IgD-negative memory B cell (primary cell): ENCODE measurements around the gene KIR3DL1. TPM values are rescaled to one million over a fixed set of nuclear protein-coding genes. Genes with fewer than 3 reads are reported as not detected.
"Not testable (repeated sequence)": the region's sequence is repeated elsewhere in the genome, so short reads cannot be mapped to it uniquely, and the experiment has no call there.

ENCODE experiments used
- H3K27ac Mint-ChIP-seq, 3 donors: one replicate each; pipeline ENCODE4 v1.8.0; 2020 to 2022; ENCODE audit warnings: mild to moderate bottlenecking in 3 of 3, mixed read lengths in 3 of 3, moderate library complexity in 1 of 3
- H3K27me3 Mint-ChIP-seq: one replicate; pipeline ENCODE4 v1.8.0; 2021; ENCODE audit warnings: mixed read lengths
- H3K36me3 Mint-ChIP-seq: one replicate; pipeline ENCODE4 v1.8.0; 2020; ENCODE audit warnings: mild to moderate bottlenecking, mixed read lengths
- H3K4me1 Mint-ChIP-seq, 3 donors: one replicate each; pipeline ENCODE4 v1.8.0; 2020 to 2022; ENCODE audit warnings: mixed read lengths in 3 of 3, mild to moderate bottlenecking in 1 of 3
- H3K4me3 Mint-ChIP-seq, 4 donors: one replicate each; pipeline ENCODE4 v1.8.0; 2020 to 2022; ENCODE audit warnings: mild to moderate bottlenecking in 4 of 4, mixed read lengths in 4 of 4, moderate library complexity in 3 of 4
- H3K9me3 Mint-ChIP-seq, 3 donors: one replicate each; pipeline ENCODE4 v1.8.0; 2020 to 2021; ENCODE audit warnings: mixed read lengths in 3 of 3, mild to moderate bottlenecking in 1 of 3
- polyA plus RNA-seq: library from polyadenylated mRNA; unstranded; fragments of 300-500 nt; fragmentation: Illumina TruSeq; gene quantifications from one replicate; pipeline ENCODE4 v1.2.3, GENCODE V29; 2021

KIR3DL1 gene
- 1.1 TPM for polyA plus RNA-seq

DNA sequence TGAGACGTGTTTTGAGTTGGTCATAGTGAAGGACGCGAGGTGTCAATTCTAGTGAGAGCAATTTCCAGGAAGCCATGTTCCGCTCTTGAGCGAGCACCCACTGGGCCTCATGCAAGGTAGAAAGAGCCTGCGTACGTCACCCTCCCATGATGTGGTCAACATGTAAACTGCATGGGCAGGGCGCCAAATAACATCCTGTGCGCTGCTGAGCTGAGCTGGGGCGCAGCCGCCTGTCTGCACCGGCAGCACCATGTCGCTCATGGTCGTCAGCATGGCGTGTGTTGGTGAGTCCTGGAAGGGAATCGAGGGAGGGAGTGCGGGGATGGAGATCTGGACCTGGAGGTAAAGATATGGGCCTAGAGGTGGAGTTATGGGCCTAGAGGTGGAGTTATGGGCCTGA, at the start of gene KIR3DL1:
Gene KIR3DL1 (plus strand): TSS at position 218 of the 400 bp plus-strand sequence.
- Mint-ChIP-seq H3K9me3 (peaks cover 3 to 11% (median 6%) of the 10 kb centered on the region in 3 donors), H3K27me3 (peaks cover 14% of the 10 kb centered on the region), H3K36me3 (peaks cover 11% of the 10 kb centered on the region)
- not testable (repeated sequence) for H3K4me3 Mint-ChIP-seq, H3K27ac Mint-ChIP-seq, H3K4me1 Mint-ChIP-seq

DNA sequence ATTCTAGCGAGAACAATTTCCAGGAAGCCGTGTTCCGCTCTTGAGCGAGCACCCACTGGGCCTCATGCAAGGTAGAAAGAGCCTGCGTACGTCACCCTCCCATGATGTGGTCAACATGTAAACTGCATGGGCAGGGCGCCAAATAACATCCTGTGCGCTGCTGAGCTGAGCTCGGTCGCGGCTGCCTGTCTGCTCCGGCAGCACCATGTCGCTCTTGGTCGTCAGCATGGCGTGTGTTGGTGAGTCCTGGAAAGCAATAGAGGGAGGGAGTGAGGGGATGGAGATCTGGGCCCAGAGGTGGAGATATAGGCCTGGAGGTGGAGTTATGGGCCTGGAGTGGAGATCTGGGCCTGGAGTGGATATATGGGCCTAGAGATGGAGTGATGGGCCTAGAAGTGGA, 46.6 kb upstream of the KIR3DL1 start, which contains the start of gene KIR2DL1:
Gene KIR2DL1 (plus strand): TSS at position 148 of the 400 bp plus-strand sequence. CDS start 58 bp downstream, at position 206.
- not testable (repeated sequence) for H3K4me1 Mint-ChIP-seq, H3K9me3 Mint-ChIP-seq, H3K36me3 Mint-ChIP-seq, H3K27ac Mint-ChIP-seq
- peaks cover 13% of the 10 kb centered on the region for H3K27me3 Mint-ChIP-seq
- peak within 1 kb of the TSS in 1 of 4 donors; percentile 26 for H3K4me3 Mint-ChIP-seq

DNA sequence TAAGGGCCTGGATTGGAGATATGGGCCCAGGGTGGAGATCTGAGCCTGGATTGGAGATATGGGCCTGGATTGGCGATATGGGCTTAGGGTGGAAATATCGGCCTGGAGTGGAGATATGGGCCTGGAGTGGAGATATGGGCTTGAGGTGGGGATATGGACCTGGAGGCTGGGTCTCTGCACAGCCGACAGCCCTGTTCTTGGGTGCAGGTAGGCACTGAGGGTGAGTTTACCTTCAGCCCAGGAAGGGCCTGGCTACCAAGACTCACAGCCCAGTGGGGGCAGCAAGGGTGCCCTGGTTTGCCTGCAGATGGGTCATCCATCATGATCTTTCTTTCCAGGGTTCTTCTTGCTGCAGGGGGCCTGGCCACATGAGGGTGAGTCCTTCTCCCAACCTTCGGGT, 45.8 kb upstream of the KIR3DL1 start:
- H3K9me3 Mint-ChIP-seq, H3K4me1 Mint-ChIP-seq, H3K27ac Mint-ChIP-seq, H3K36me3 Mint-ChIP-seq, H3K27me3 Mint-ChIP-seq, H3K4me3 Mint-ChIP-seq: not testable (repeated sequence)

DNA sequence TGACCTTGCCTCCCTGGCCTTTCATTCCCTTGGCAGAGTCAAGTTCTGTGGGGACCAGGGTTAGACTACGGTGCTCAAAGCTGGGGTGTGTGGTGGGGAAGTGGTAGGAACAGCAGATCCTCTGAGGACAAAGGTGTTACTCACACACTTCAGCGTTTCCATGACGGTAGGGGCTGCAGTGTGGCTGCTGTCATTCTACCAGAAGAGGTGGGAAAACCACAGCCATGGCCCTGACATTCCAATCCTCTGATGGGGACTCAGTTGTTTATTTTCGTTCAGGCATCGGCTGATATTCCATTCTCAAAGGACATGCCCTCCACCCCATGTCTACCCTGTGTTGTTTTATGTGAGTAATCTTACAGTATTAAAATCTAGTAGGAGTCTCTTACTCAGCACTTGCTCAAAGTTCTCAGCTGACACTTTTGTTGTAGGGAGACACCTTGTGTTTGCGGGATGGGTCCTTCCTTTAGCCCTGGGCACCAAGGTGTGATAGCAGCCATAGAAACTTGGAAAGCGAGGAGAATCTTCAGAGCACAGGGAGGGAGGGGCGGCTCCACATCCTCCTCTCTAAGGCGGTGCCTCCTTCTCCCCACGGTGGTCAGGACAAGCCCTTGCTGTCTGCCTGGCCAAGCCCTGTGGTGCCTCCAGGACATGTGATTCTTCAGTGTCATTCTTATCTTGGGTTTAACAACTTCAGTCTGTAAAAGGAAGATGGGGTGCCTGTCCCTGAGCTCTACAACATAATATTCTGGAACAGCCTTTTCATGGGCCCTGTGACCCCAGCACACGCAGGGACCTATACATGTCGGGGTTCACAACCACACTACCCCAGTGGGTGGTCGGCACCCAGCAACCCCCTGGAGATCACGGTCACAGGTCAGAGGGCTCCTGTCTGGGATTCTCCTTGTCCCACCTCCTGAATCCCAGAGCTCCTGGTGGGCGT, 45.0 kb upstream of the KIR3DL1 start:
- not testable (repeated sequence) for H3K9me3 Mint-ChIP-seq, H3K27me3 Mint-ChIP-seq, H3K27ac Mint-ChIP-seq, H3K4me3 Mint-ChIP-seq, H3K36me3 Mint-ChIP-seq, H3K4me1 Mint-ChIP-seq

DNA sequence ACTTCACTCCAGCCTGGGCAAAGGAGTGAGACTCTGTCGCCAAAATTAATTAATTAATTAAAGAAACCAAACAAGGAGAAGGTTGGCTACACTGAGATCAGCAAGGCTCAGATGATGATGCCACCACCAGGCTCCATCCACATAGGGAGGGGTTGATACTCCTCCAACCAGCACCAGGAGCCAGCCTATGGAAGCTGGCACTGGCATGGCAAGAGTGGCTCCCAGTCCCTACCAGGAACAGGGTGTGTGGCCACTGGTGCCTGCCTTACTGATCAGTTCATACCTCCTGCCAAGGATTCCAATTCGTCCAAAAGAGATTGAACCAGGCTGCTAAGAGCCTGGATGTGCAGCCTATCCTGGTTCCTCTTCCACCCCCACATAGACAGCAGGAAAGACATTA, 43.6 kb upstream of the KIR3DL1 start:
- H3K4me3 Mint-ChIP-seq, H3K36me3 Mint-ChIP-seq, H3K27me3 Mint-ChIP-seq, H3K9me3 Mint-ChIP-seq, H3K4me1 Mint-ChIP-seq, H3K27ac Mint-ChIP-seq: not testable (repeated sequence)

DNA sequence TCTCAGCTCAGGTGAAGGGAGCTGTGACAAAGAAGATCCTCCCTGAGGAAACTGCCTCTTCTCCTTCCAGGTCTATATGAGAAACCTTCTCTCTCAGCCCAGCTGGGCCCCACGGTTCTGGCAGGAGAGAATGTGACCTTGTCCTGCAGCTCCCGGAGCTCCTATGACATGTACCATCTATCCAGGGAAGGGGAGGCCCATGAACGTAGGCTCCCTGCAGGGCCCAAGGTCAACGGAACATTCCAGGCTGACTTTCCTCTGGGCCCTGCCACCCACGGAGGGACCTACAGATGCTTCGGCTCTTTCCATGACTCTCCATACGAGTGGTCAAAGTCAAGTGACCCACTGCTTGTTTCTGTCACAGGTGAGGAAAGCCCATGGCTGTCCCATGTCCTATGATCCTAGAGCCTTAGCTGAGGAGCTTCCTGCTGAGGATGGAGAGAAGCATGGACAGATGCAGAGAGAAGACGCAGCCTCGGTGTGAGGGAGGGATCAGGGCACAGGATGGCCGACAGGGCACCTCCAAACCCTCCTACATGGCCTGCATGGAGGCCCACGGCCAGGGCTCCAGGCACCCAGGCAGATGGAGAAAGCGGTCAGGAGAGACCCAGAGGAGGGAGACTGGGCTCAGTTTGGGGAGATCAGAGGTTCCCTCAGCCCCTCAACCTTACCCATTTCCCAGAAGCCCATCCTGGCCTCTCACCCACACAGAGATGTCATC, 41.0 kb upstream of the KIR3DL1 start:
- not testable (repeated sequence) for H3K36me3 Mint-ChIP-seq, H3K27me3 Mint-ChIP-seq, H3K4me3 Mint-ChIP-seq, H3K4me1 Mint-ChIP-seq, H3K27ac Mint-ChIP-seq, H3K9me3 Mint-ChIP-seq

GRCh38 chr19:54775830-54776229, 40.4 kb upstream of the KIR3DL1 start:
- H3K27ac Mint-ChIP-seq, H3K9me3 Mint-ChIP-seq, H3K4me1 Mint-ChIP-seq, H3K4me3 Mint-ChIP-seq, H3K36me3 Mint-ChIP-seq, H3K27me3 Mint-ChIP-seq: not testable (repeated sequence)

DNA sequence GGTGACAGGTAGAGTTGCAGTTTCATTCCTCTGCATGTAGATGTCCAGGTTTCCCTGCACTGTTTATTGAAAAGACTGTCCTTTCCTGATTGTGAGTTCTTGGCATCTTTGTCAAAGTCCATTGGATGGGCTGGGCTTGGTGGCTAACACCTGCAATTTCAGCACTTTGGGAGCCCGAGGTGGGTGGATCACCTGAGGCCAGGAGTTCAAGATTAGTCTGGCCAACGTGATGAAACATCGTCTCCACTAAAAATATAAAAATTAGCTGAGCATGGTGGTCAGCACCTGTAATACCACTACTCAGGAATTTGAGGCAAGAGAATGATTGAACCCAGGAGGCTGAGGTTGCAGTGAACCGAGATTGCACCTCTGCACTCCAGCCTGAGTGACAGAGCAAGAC, 38.4 kb upstream of the KIR3DL1 start:
- not testable (repeated sequence) for H3K4me3 Mint-ChIP-seq, H3K36me3 Mint-ChIP-seq, H3K9me3 Mint-ChIP-seq, H3K27ac Mint-ChIP-seq, H3K4me1 Mint-ChIP-seq
- peaks cover 11% of the 10 kb centered on the region for H3K27me3 Mint-ChIP-seq

GRCh38 chr19:54778896-54779295, 37.4 kb upstream of the KIR3DL1 start:
- not testable (repeated sequence) for H3K9me3 Mint-ChIP-seq, H3K36me3 Mint-ChIP-seq, H3K4me1 Mint-ChIP-seq, H3K4me3 Mint-ChIP-seq, H3K27ac Mint-ChIP-seq
- peaks cover 13% of the 10 kb centered on the region for H3K27me3 Mint-ChIP-seq

GRCh38 chr19:54782916-54783315, 33.4 kb upstream of the KIR3DL1 start:
- not testable (repeated sequence) for H3K9me3 Mint-ChIP-seq, H3K4me1 Mint-ChIP-seq, H3K27ac Mint-ChIP-seq, H3K36me3 Mint-ChIP-seq
- Mint-ChIP-seq H3K27me3 (peaks cover 23% of the 10 kb centered on the region), H3K4me3 (peak overlapping the region in 1 of 4 donors; percentile 18)

- H3K27ac Mint-ChIP-seq, H3K4me3 Mint-ChIP-seq, H3K36me3 Mint-ChIP-seq, H3K4me1 Mint-ChIP-seq, H3K9me3 Mint-ChIP-seq: not testable (repeated sequence)
- peaks cover 30% of the 10 kb centered on the region for H3K27me3 Mint-ChIP-seq
These were observed 30.1 kb upstream of the KIR3DL1 start for GRCh38 chr19:54786091-54786723.

- H3K4me3 Mint-ChIP-seq, H3K9me3 Mint-ChIP-seq, H3K36me3 Mint-ChIP-seq: not testable (repeated sequence)
- H3K27me3 Mint-ChIP-seq = peaks cover 22% of the 10 kb centered on the region
- H3K27ac Mint-ChIP-seq = peak overlapping the region in 1 of 3 donors; percentile 36
- H3K4me1 Mint-ChIP-seq = peaks cover 8 to 12% (median 8%) of the 10 kb centered on the region in 3 donors
These were observed 28.1 kb upstream of the KIR3DL1 start for GRCh38 chr19:54788154-54788553.

GRCh38 chr19:54790711-54791110, 25.6 kb upstream of the KIR3DL1 start:
- Mint-ChIP-seq H3K36me3 (peaks cover under 1% of the 10 kb centered on the region), H3K4me3 (no peak overlapping the region), H3K4me1 (peaks cover 11 to 21% (median 16%) of the 10 kb centered on the region in 3 donors), H3K27ac (no peak overlapping the region), H3K9me3 (no peaks in the 10 kb centered on the region), H3K27me3 (peaks cover 14% of the 10 kb centered on the region)

DNA sequence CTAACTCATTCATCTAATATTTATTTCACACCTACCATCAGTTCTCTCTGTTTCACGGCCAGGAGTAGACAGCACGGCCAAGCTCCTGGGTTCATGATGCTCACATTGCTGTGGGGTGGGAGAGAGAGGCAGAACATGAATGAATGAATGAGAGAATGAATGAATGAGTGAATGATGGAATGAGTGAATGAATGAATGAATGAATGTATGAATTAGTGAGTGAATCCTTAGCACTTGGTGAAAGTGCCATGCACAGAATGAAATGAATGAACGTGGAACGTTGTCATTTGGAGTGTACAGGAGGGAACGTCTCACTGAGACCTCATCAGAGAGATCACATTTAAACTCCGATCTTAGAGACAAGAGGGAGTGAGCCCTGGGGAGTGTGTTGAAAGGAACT, 24.8 kb upstream of the KIR3DL1 start:
- Mint-ChIP-seq H3K4me1 (peaks cover 11 to 21% (median 19%) of the 10 kb centered on the region in 3 donors), H3K9me3 (no peaks in the 10 kb centered on the region), H3K36me3 (peaks cover 2% of the 10 kb centered on the region), H3K4me3 (peak overlapping the region in 1 of 4 donors; percentile 59), H3K27ac (no peak overlapping the region), H3K27me3 (peaks cover 10% of the 10 kb centered on the region)

GRCh38 chr19:54792814-54793213, 23.5 kb upstream of the KIR3DL1 start:
- H3K4me3 Mint-ChIP-seq = peak overlapping the region; percentile 28 to 88 (median 70)
- peak overlapping the region in 1 of 3 donors; percentile 67 for H3K27ac Mint-ChIP-seq

More at GRCh38 chr19:54792814-54793213, 23.5 kb upstream of the KIR3DL1 start:
- Mint-ChIP-seq H3K9me3 (no peaks in the 10 kb centered on the region), H3K27me3 (peaks cover 13% of the 10 kb centered on the region), H3K36me3 (peaks cover 2% of the 10 kb centered on the region), H3K4me1 (peaks cover 11 to 19% (median 19%) of the 10 kb centered on the region in 3 donors)
